Measurements from ENCODE around the gene ARID1B. TPM values are rescaled to one million over a fixed set of nuclear protein-coding genes. Genes with fewer than 3 reads are reported as not detected.

ARID1B gene
- total and polyA plus RNA-seq, 4 donors = 7.0 to 49.0 (median 24.2) TPM

- no peak overlapping the region for H3K27ac ChIP-seq (ENCODE audit: low read depth in 1 of 2, low read length in 2 of 2)
- 90% methylated on average over 7 of the region's 7 CpGs for WGBS
- H3K4me3 ChIP-seq (ENCODE audit: low read depth in 1 of 3, low read length in 3 of 3) = no peak overlapping the region
- no peak for TF ChIP-seq HNF4G (IDR thresholded peaks at IDR 0.05)
- no peak for TF ChIP-seq RAD21 (IDR thresholded peaks at IDR 0.05)
- TF ChIP-seq HNF4A (conservative IDR thresholded peaks at IDR 0.05) = no peak
- peaks cover 0 to 4% (median 2%) of the 10 kb centered on the region in 4 donors for H3K4me1 ChIP-seq (ENCODE audit: control insufficient read depth in 4 of 4, insufficient read depth in 4 of 4, low read length in 3 of 4)
- no peaks in the 10 kb centered on the region for H3K36me3 ChIP-seq (ENCODE audit: control insufficient read depth in 4 of 4, insufficient read depth in 3 of 4, low read depth in 1 of 4, low read length in 3 of 4)
- H3K9me3 ChIP-seq (ENCODE audit: control insufficient read depth in 4 of 4, low read length in 3 of 4) = no peaks in the 10 kb centered on the region
- DNase-seq (ENCODE audit: low spot score) = no peak
- no peaks in the 10 kb centered on the region for H3K27me3 ChIP-seq (ENCODE audit: control insufficient read depth in 4 of 4, insufficient read depth in 4 of 4, low read length in 3 of 4)
- H3K9ac ChIP-seq (ENCODE audit: low read depth in 1 of 2, low read length in 2 of 2) = no peak overlapping the region
Observed at GRCh38 chr6:156946370-156946936, 169.3 kb downstream of the ARID1B start.

GRCh38 chr6:156948277-156948676 is 171.1 kb downstream of the ARID1B start:
- Histone ChIP-seq H3K4me3 (ENCODE audit: low read depth in 1 of 3, low read length in 3 of 3) (no peak overlapping the region), H3K36me3 (ENCODE audit: control insufficient read depth in 4 of 4, insufficient read depth in 3 of 4, low read depth in 1 of 4, low read length in 3 of 4) (no peaks in the 10 kb centered on the region), H3K27ac (ENCODE audit: low read depth in 1 of 2, low read length in 2 of 2) (no peak overlapping the region), H3K27me3 (ENCODE audit: control insufficient read depth in 4 of 4, insufficient read depth in 4 of 4, low read length in 3 of 4) (no peaks in the 10 kb centered on the region), H3K9me3 (ENCODE audit: control insufficient read depth in 4 of 4, low read length in 3 of 4) (no peaks in the 10 kb centered on the region), H3K4me1 (ENCODE audit: control insufficient read depth in 4 of 4, insufficient read depth in 4 of 4, low read length in 3 of 4) (peaks cover 0 to 8% (median 3%) of the 10 kb centered on the region in 4 donors), H3K9ac (ENCODE audit: low read depth in 1 of 2, low read length in 2 of 2) (no peak overlapping the region)
- TF ChIP-seq TAF1 (conservative IDR thresholded peaks at IDR 0.05) (no peak), SP1 (IDR thresholded peaks at IDR 0.05) (no peak), HNF4G (IDR thresholded peaks at IDR 0.05) (no peak)
- 87% methylated on average over 6 of the region's 6 CpGs for WGBS
- no peak for DNase-seq (ENCODE audit: low spot score)

GRCh38 chr6:156948807-156949206 is 171.6 kb downstream of the ARID1B start:
- Histone ChIP-seq H3K4me1 (ENCODE audit: control insufficient read depth in 4 of 4, insufficient read depth in 4 of 4, low read length in 3 of 4) (peaks cover 1 to 11% (median 6%) of the 10 kb centered on the region in 4 donors), H3K9me3 (ENCODE audit: control insufficient read depth in 4 of 4, low read length in 3 of 4) (no peaks in the 10 kb centered on the region), H3K4me3 (ENCODE audit: low read depth in 1 of 3, low read length in 3 of 3) (no peak overlapping the region), H3K36me3 (ENCODE audit: control insufficient read depth in 4 of 4, insufficient read depth in 3 of 4, low read depth in 1 of 4, low read length in 3 of 4) (no peaks in the 10 kb centered on the region), H3K27me3 (ENCODE audit: control insufficient read depth in 4 of 4, insufficient read depth in 4 of 4, low read length in 3 of 4) (no peaks in the 10 kb centered on the region), H3K9ac (ENCODE audit: low read depth in 1 of 2, low read length in 2 of 2) (no peak overlapping the region), H3K27ac (ENCODE audit: low read depth in 1 of 2, low read length in 2 of 2) (no peak overlapping the region)
- no peak for DNase-seq (ENCODE audit: low spot score)
- WGBS = 86% methylated on average over 2 of the region's 2 CpGs
- TF ChIP-seq HNF4G (IDR thresholded peaks at IDR 0.05) (no peak), JUND (IDR thresholded peaks at IDR 0.05) (no peak), MAX (IDR thresholded peaks at IDR 0.05) (no peak), SP1 (IDR thresholded peaks at IDR 0.05) (no peak), EGR1 (IDR thresholded peaks at IDR 0.05; ENCODE audit: low read depth in 2 of 2) (no peak), FOXA1 (IDR thresholded peaks at IDR 0.05) (no peak), FOXA2 (IDR thresholded peaks at IDR 0.05) (no peak)
- TF ChIP-seq, protein P1, sequence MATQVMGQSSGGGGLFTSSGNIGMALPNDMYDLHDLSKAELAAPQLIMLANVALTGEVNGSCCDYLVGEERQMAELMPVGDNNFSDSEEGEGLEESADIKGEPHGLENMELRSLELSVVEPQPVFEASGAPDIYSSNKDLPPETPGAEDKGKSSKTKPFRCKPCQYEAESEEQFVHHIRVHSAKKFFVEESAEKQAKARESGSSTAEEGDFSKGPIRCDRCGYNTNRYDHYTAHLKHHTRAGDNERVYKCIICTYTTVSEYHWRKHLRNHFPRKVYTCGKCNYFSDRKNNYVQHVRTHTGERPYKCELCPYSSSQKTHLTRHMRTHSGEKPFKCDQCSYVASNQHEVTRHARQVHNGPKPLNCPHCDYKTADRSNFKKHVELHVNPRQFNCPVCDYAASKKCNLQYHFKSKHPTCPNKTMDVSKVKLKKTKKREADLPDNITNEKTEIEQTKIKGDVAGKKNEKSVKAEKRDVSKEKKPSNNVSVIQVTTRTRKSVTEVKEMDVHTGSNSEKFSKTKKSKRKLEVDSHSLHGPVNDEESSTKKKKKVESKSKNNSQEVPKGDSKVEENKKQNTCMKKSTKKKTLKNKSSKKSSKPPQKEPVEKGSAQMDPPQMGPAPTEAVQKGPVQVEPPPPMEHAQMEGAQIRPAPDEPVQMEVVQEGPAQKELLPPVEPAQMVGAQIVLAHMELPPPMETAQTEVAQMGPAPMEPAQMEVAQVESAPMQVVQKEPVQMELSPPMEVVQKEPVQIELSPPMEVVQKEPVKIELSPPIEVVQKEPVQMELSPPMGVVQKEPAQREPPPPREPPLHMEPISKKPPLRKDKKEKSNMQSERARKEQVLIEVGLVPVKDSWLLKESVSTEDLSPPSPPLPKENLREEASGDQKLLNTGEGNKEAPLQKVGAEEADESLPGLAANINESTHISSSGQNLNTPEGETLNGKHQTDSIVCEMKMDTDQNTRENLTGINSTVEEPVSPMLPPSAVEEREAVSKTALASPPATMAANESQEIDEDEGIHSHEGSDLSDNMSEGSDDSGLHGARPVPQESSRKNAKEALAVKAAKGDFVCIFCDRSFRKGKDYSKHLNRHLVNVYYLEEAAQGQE (IDR thresholded peaks at IDR 0.05) = no peak

Measured in liver (tissue), 9 donors.